ENCODE data around the gene DACT2.

Gene DACT2

GRCh38 chr6:168261234-168261633 lies 58.3 kb downstream of the DACT2 start:
- DNase-seq: no peak

GRCh38 chr6:168260420-168260987 lies 59.1 kb downstream of the DACT2 start:
- no peak for DNase-seq

GRCh38 chr6:168258795-168259194 lies 60.8 kb downstream of the DACT2 start:
- no peak for DNase-seq

GRCh38 chr6:168256940-168257339 lies 62.6 kb downstream of the DACT2 start:
- DNase-seq: no peak

All from central memory CD4-positive, alpha-beta T cell (primary cell).